Chondrocyte (in vitro differentiated cells): Measurements from ENCODE around the gene ARIH1. TPM values are rescaled to one million over a fixed set of nuclear protein-coding genes. Genes with fewer than 3 reads are reported as not detected.
A peak's percentile ranks its signal among the peaks of the same experiment; 100 is the strongest.
"Not testable (repeated sequence)": the region's sequence is repeated elsewhere in the genome, so short reads cannot be mapped to it uniquely, and the experiment has no call there.

Experiments
- DNase-seq: peaks from one replicate; pipeline ENCODE4 v3.0.0; 2021; ENCODE audit warnings: mixed read lengths, low spot score
- H3K27ac Mint-ChIP-seq: one replicate; pipeline ENCODE4 v1.8.0; 2021; ENCODE audit warnings: mild to moderate bottlenecking, moderate library complexity, mixed read lengths; ENCODE audit not compliant: unreplicated experiment
- H3K27me3 Mint-ChIP-seq: 2 replicates; pipeline ENCODE4 v1.8.0; 2021; ENCODE audit warnings: low read depth, mixed read lengths
- H3K36me3 Mint-ChIP-seq: 2 replicates; pipeline ENCODE4 v1.8.0; 2021; ENCODE audit warnings: low read depth, mixed read lengths
- H3K4me1 Mint-ChIP-seq: 2 replicates; pipeline ENCODE4 v1.8.0; 2021; ENCODE audit warnings: low read depth, mild to moderate bottlenecking, mixed read lengths
- H3K4me3 Mint-ChIP-seq: one replicate; pipeline ENCODE4 v1.8.0; 2021; ENCODE audit warnings: mild to moderate bottlenecking, moderate library complexity, mixed read lengths; ENCODE audit not compliant: unreplicated experiment
- H3K9me3 Mint-ChIP-seq: 2 replicates; pipeline ENCODE4 v1.8.0; 2021; ENCODE audit warnings: low read depth, mixed read lengths
- CTCF ChIP-seq: fragments of 200-600 bp; sonication (generic); IDR thresholded peaks from 2 replicates; pipeline ENCODE4 v1.5.0; 2021; ENCODE audit warnings: antibody characterized with exemption, mild to moderate bottlenecking, moderate library complexity
- total RNA-seq: library from RNA; stranded (reverse); gene quantifications from 3 replicates; pipeline ENCODE4 v1.2.1, GENCODE V29; 2021

ARIH1 gene
- total RNA-seq, 1 donor from 2014 or later = 164 TPM

- H3K4me3 Mint-ChIP-seq = no peak overlapping the region
- peak overlapping the region; percentile 83 for H3K27ac Mint-ChIP-seq
- H3K27me3 Mint-ChIP-seq = no peaks in the 10 kb centered on the region
- H3K36me3 Mint-ChIP-seq = peaks cover 5% of the 10 kb centered on the region
- no peaks in the 10 kb centered on the region for H3K9me3 Mint-ChIP-seq
- TF ChIP-seq CTCF = no peak
- peaks cover 21% of the 10 kb centered on the region for H3K4me1 Mint-ChIP-seq
- DNase-seq = no peak
Observed at GRCh38 chr15:72592097-72592496, 118.0 kb downstream of the ARIH1 start.

DNA sequence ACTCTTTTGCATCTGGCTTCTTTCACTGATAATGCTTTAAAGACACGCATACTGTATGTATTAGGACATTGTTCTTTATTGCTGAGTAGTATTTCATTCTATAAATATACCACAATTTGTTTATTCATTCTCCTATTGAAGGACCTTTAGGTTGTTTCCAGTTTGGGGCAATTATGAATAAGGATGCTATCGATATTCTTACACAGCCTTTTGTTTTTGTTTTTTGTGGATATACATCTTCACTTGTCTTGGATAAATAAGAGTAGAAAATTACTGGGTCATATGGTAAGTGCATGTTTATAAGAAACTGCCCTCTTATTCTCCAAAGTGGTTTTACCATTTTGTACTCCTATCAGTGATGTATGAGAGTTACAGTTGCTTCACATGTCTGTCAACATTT lies 118.5 kb downstream of the ARIH1 start:
- no peaks in the 10 kb centered on the region for H3K36me3 Mint-ChIP-seq
- H3K27me3 Mint-ChIP-seq = no peaks in the 10 kb centered on the region
- H3K9me3 Mint-ChIP-seq = no peaks in the 10 kb centered on the region
- H3K4me1 Mint-ChIP-seq = peaks cover 21% of the 10 kb centered on the region
- no peak for DNase-seq
- no peak for TF ChIP-seq CTCF
- no peak overlapping the region for H3K27ac Mint-ChIP-seq
- H3K4me3 Mint-ChIP-seq = no peak overlapping the region

DNA sequence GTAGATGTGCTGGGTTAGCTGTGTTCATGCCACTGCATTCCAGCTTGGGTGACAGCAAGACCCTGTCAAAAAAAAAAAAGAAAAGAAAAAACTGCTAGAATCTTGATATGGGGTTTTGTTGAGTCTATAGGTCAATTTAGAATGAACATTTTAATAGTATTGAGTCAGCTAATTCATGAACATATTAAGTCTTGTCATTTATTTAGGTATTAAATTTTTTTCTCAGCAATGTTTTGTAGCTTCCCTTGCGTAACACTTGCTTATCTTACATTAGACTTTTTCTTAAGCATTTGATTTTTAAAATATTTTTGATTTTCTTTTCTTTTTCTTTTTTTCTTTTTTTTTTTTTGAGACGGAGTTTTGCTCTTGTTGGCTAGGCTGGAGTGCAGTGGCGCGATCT lies 119.7 kb downstream of the ARIH1 start:
- Mint-ChIP-seq H3K27me3 (no peaks in the 10 kb centered on the region), H3K36me3 (no peaks in the 10 kb centered on the region)

DNA sequence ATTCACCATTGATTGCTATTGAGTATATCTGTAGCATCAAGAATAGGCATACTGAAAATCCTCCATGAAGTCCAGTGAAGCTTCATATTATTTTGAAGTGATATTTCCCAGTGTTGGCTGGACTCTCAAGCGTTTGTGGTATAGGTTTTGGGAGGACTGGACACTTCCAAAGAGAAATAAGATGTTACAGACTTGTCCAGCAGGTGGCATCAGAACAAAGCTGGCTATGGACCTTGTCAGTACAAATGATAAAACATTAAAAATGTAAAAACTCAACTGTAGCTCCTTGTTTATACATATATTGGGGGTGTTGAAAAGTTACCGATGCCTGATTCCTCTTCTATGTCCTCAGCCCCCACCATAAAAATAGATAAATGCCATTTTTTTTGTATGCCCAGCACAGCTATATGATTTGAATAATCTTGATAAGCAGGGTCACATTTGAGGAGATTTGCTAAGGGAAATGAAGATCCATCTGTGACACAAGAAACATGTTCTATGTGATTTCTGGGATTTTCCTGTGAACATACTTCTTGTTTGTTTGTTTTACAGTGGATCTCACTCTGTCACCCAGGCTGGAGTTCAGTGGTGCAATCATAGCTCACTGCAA lies 125.8 kb downstream of the ARIH1 start:
- Mint-ChIP-seq H3K27me3 (no peaks in the 10 kb centered on the region), H3K9me3 (no peaks in the 10 kb centered on the region), H3K27ac (no peak overlapping the region), H3K4me3 (no peak overlapping the region), H3K36me3 (no peaks in the 10 kb centered on the region), H3K4me1 (no peaks in the 10 kb centered on the region)
- TF ChIP-seq CTCF = peak; percentile 89
- no peak for DNase-seq

More for the DNA sequence above, 119.7 kb downstream of the ARIH1 start:
- Mint-ChIP-seq H3K4me1 (peaks cover 21% of the 10 kb centered on the region), H3K4me3 (no peak overlapping the region), H3K27ac (no peak overlapping the region), H3K9me3 (no peaks in the 10 kb centered on the region)
- DNase-seq = no peak
- TF ChIP-seq CTCF = no peak

DNA sequence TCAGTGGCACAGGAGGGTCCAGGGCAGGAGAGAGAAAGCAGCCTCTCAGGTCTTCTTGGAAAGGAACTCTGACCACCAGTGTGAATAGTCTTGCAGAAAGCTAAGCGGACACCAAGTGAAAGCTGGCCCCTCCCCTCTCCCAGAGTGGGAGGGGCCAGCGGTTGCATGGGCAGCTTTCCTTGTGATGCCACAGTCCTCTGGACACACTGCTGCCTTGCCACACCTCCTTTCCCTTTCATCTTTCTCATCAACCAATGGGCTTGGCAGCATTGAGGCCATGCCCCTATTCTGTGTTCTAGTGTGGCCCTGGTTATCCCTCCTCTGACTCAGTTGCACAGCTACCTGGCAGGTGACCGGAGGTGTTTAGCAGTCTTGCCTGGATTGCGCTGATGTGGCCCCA lies 130.7 kb downstream of the ARIH1 start:
- no peak for TF ChIP-seq CTCF
- no peak for DNase-seq
- no peaks in the 10 kb centered on the region for H3K27me3 Mint-ChIP-seq
- H3K27ac Mint-ChIP-seq = no peak overlapping the region
- H3K9me3 Mint-ChIP-seq = no peaks in the 10 kb centered on the region
- no peak overlapping the region for H3K4me3 Mint-ChIP-seq
- no peaks in the 10 kb centered on the region for H3K4me1 Mint-ChIP-seq
- H3K36me3 Mint-ChIP-seq = peaks cover 4% of the 10 kb centered on the region

DNA sequence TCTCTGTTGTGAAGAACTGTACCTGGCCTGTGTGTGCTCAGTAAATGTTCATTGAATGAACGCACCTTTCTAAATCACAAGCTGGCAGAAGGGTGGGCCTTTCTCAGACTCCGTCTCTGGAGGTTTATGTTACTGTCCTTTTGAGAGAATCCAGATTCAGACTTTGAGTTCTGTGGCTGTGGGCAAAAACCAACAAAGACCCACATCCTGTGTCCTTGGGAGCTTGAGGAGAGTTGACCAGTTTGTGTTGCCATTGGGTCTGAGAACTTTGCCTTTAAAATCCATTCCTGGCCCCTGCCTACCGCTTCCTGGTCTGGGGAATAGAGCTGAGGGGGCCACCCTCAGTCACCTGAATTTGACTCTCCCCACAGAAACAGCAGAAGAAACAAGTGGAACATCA lies 134.0 kb downstream of the ARIH1 start:
- not testable (repeated sequence) for H3K9me3 Mint-ChIP-seq, H3K36me3 Mint-ChIP-seq, DNase-seq, H3K4me3 Mint-ChIP-seq, H3K27ac Mint-ChIP-seq, H3K4me1 Mint-ChIP-seq, H3K27me3 Mint-ChIP-seq
